Measurements from ENCODE around the gene TMC8.
"Not testable (repeated sequence)": the region's sequence is repeated elsewhere in the genome, so short reads cannot be mapped to it uniquely, and the experiment has no call there.

The TMC8 gene

GRCh38 chr17:78168903-78169793 is 38.6 kb downstream of the TMC8 start:
- no peak for TF ChIP-seq CTCF (IDR thresholded peaks at IDR 0.05; ENCODE audit: low read depth, low read length)
- DNase-seq (ENCODE audit: extremely low read depth, low read depth), result no peak

GRCh38 chr17:78170692-78171590 is 40.4 kb downstream of the TMC8 start:
- no peak for DNase-seq (ENCODE audit: extremely low read depth, low read depth)
- TF ChIP-seq CTCF (IDR thresholded peaks at IDR 0.05; ENCODE audit: low read depth, low read length), result no peak

- not testable (repeated sequence) for DNase-seq (ENCODE audit: extremely low read depth, low read depth)
These were observed 41.1 kb downstream of the TMC8 start for GRCh38 chr17:78171591-78172248.

- DNase-seq (ENCODE audit: extremely low read depth, low read depth), result no peak
- TF ChIP-seq CTCF (IDR thresholded peaks at IDR 0.05; ENCODE audit: low read depth, low read length), result no peak
These were observed 41.9 kb downstream of the TMC8 start for GRCh38 chr17:78172249-78173051.

GRCh38 chr17:78173097-78173715 is 42.6 kb downstream of the TMC8 start:
- no peak for TF ChIP-seq CTCF (IDR thresholded peaks at IDR 0.05; ENCODE audit: low read depth, low read length)
- no peak for DNase-seq (ENCODE audit: extremely low read depth, low read depth)

GRCh38 chr17:78174346-78174869 is 43.8 kb downstream of the TMC8 start:
- no peak for TF ChIP-seq CTCF (IDR thresholded peaks at IDR 0.05; ENCODE audit: low read depth, low read length)
- no peak for DNase-seq (ENCODE audit: extremely low read depth, low read depth)

Data from AG09319 (cell line).